ENCODE data around the gene OR1J2. TPM values are rescaled to one million over a fixed set of nuclear protein-coding genes. Genes with fewer than 3 reads are reported as not detected.

Gene OR1J2
- total RNA-seq, 4 donors from 2014 or later = not detected

GRCh38 chr9:122498883-122499288 lies 11.7 kb upstream of the OR1J2 start:
- TF ChIP-seq CTCF (IDR thresholded peaks at IDR 0.05) (peak; percentile 34 to 85 (median 68)), POLR2A (IDR thresholded peaks at IDR 0.05) (no peak)
- no peak for DNase-seq
- Histone ChIP-seq H3K4me1 (peaks cover 4 to 15% (median 8%) of the 10 kb centered on the region in 3 donors), H3K4me3 (no peak overlapping the region), H3K9me3 (no peaks in the 10 kb centered on the region), H3K36me3 (no peaks in the 10 kb centered on the region), H3K27me3 (no peaks in the 10 kb centered on the region), H3K27ac (no peak overlapping the region)
- WGBS, 2 donors = 17% methylated on average over 1 to 2 of the region's 2 CpGs
- intact Hi-C loops (cut with DNase I) = no loop called here

- TF ChIP-seq CTCF (IDR thresholded peaks at IDR 0.05) (no peak), POLR2A (IDR thresholded peaks at IDR 0.05) (no peak)
- Histone ChIP-seq H3K4me1 (no peaks in the 10 kb centered on the region), H3K27me3 (no peaks in the 10 kb centered on the region), H3K4me3 (no peak overlapping the region), H3K36me3 (no peaks in the 10 kb centered on the region), H3K9me3 (no peaks in the 10 kb centered on the region), H3K27ac (no peak overlapping the region)
- intact Hi-C loops (cut with DNase I) = no loop called here
- no peak for DNase-seq
- 36 to 57% methylated on average over 2 of the region's 2 CpGs for WGBS, 2 donors
These were observed 3.6 kb upstream of the OR1J2 start for GRCh38 chr9:122506964-122507363.

GRCh38 chr9:122518226-122518625 lies 7.6 kb downstream of the OR1J2 start:
- WGBS, 2 donors = 49 to 54% methylated on average over 2 of the region's 2 CpGs
- H3K9me3 ChIP-seq = no peaks in the 10 kb centered on the region
- no peaks in the 10 kb centered on the region for H3K36me3 ChIP-seq
- no peaks in the 10 kb centered on the region for H3K27me3 ChIP-seq
- no peak overlapping the region for H3K4me3 ChIP-seq
- intact Hi-C loops (cut with DNase I) = no loop called here
- H3K27ac ChIP-seq = no peak overlapping the region
- TF ChIP-seq CTCF (IDR thresholded peaks at IDR 0.05) (no peak), POLR2A (IDR thresholded peaks at IDR 0.05) (no peak)
- no peaks in the 10 kb centered on the region for H3K4me1 ChIP-seq
- no peak for DNase-seq

GRCh38 chr9:122518841-122519240 lies 8.2 kb downstream of the OR1J2 start, which contains the start of gene OR1J4:
OR1J4 (plus strand) TSS chr9:122519141; CDS start chr9:122519141, 0 bp downstream.
- intact Hi-C loops (cut with DNase I) = no loop called here
- H3K9me3 ChIP-seq = no peaks in the 10 kb centered on the region
- WGBS, 2 donors = 73% methylated on average over 4 of the region's 4 CpGs
- H3K27ac ChIP-seq = no peak within 1 kb of the TSS
- no peaks in the 10 kb centered on the region for H3K27me3 ChIP-seq
- no peaks in the 10 kb centered on the region for H3K36me3 ChIP-seq
- no peak for DNase-seq
- TF ChIP-seq POLR2A (IDR thresholded peaks at IDR 0.05) (no peak), CTCF (IDR thresholded peaks at IDR 0.05) (no peak)
- no peak within 1 kb of the TSS for H3K4me3 ChIP-seq
- no peaks in the 10 kb centered on the region for H3K4me1 ChIP-seq

GRCh38 chr9:122519376-122519775 lies 8.8 kb downstream of the OR1J2 start:
- intact Hi-C loops (cut with DNase I) = no loop called here
- Histone ChIP-seq H3K27me3 (no peaks in the 10 kb centered on the region), H3K27ac (no peak overlapping the region), H3K9me3 (no peaks in the 10 kb centered on the region), H3K4me3 (no peak overlapping the region), H3K36me3 (no peaks in the 10 kb centered on the region), H3K4me1 (no peaks in the 10 kb centered on the region)
- 88 to 97% methylated on average over 3 of the region's 3 CpGs for WGBS, 2 donors
- DNase-seq = no peak
- no peak for TF ChIP-seq POLR2A (IDR thresholded peaks at IDR 0.05)
- TF ChIP-seq CTCF (IDR thresholded peaks at IDR 0.05) = no peak
